Kidney tubule cell (primary cell): ENCODE measurements around the gene GPRASP1.

Experiments used
- DNase-seq: peaks from one replicate; pipeline ENCODE4 v3.0.0-alpha.2; 2018; ENCODE audit warnings: low spot score

GPRASP1 gene

DNA sequence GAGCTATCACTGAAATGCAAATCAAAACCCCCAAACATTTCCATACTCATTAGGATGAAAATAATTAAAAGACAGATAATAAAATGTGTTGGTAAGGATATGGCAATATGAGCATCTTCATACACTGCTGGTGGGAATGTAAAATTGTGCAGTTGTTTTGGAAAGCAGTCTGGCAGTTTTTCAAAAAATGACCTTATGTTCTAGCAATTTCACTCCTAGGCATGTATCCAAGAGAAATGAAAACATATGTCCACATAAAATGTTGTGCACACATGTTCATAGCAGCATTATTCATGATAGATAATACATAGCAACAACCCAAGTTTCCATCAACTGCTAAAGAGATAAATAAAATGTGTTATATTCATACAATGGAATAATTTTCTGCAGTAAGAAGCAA, 46.2 kb downstream of the GPRASP1 start:
- DNase-seq = no peak
